Epithelial cell of esophagus (primary cell): ENCODE measurements around the gene WDR47.

Experiments
- DNase-seq: peaks from one replicate; pipeline ENCODE4 v3.0.0; 2010; ENCODE audit warnings: low read depth
- H3K4me3 ChIP-seq: 2 replicates; pipeline ENCODE4 v1.5.1; 2011; ENCODE audit warnings: mild to moderate bottlenecking, low read length, control low read depth
- TF ChIP-seq, protein P1 (sequence below): IDR thresholded peaks from 2 replicates; pipeline ENCODE4 v1.5.1; 2011; ENCODE audit warnings: low read depth, mild to moderate bottlenecking, low read length, control low read depth, inconsistent platforms; ENCODE audit not compliant: insufficient read depth; ENCODE audit errors: missing control alignments

Gene WDR47

DNA sequence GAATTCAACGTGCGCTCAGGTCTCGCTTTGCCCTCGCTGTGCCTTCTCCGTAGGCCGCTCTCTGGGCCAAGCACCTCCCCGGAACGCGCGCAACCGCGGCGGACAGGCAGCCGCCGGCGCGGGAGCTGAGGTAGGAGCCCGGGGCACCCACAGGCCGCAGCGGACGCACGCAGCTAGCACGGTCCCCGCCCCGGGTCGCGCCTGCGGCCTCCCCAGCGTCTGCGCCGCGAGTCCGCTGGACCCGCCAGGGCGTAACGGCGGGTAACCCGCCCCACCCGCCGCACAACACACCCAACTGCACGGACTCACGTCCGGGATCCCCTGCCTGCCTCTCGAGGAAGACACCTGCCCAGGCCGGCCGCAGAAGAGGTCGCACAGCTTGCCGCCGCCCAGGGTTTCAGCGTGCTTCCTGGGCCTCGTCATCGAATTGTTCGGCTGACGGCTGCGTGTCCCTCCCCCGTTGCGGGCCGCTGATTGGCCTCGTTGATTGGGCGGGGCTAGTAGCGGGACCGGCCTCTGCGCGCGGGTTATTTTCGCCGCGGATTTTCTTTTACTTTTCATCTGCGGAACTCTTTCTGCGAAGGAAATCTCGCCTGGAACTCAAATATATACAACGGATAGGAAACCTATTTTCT is 78.7 kb downstream of the WDR47 start, which contains the start of gene CLCC1:
Gene CLCC1, minus strand, starts transcription at position 433 of the 635 bp plus-strand sequence. CDS start 13,047 bp downstream, outside the sequence.
- peak; percentile 96 for DNase-seq
- TF ChIP-seq, protein P1, sequence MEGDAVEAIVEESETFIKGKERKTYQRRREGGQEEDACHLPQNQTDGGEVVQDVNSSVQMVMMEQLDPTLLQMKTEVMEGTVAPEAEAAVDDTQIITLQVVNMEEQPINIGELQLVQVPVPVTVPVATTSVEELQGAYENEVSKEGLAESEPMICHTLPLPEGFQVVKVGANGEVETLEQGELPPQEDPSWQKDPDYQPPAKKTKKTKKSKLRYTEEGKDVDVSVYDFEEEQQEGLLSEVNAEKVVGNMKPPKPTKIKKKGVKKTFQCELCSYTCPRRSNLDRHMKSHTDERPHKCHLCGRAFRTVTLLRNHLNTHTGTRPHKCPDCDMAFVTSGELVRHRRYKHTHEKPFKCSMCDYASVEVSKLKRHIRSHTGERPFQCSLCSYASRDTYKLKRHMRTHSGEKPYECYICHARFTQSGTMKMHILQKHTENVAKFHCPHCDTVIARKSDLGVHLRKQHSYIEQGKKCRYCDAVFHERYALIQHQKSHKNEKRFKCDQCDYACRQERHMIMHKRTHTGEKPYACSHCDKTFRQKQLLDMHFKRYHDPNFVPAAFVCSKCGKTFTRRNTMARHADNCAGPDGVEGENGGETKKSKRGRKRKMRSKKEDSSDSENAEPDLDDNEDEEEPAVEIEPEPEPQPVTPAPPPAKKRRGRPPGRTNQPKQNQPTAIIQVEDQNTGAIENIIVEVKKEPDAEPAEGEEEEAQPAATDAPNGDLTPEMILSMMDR = no peak
- peak within 1 kb of the TSS; percentile 69 for H3K4me3 ChIP-seq

DNA sequence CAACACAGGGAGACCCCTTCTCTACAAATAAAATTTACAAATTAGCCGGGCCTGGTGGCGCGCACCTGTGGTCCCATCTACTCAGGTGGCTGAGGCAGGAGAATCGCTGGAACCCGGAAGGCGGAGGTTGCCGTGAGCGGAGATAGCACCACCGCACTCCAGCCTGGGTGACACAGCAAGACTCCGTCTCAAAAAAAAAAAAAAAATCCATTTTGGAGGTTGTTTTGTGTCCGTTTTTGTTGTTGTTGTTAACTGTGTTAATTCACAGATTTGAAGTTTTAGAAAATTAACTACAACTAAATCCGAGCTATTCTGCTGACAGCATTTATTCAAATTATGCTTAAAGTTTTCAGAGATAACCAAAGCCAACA is 79.2 kb downstream of the WDR47 start:
- H3K4me3 ChIP-seq = peak overlapping the region; percentile 69

DNA sequence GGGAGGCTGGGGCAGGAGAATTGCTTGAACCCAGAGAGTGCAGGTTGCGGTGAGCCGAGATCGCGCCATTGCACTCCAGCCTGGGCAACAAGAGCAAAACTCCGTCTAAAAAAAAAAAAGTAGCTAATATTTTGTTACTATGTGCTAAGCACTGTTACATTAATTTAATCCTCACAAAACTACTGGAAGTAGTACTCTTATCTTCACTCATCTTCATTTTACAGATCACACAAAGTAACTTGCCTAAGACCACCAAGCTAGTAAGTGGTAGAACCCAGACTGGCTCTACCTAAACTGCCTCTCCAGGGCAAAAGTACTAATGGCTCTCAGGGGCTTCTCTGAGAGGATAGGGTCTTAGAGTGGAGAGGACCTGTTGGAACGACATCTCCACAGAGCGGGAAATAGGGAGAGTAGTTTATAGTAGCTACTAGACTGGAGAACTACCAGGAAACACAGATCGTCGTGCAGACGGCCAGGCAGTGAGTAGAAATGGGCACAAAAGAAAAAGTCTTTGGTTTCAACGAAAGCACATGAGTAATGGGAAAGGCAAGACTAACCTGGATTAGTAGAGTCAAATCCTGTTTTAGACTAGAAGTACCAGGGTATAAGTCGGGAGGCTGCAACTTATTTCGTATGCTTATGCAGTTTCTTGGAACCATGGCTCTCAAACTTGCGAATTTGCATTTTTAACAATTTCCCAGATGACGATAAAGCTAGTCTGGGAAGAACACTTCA is 80.0 kb downstream of the WDR47 start:
- DNase-seq = no peak
- peak overlapping the region; percentile 69 for H3K4me3 ChIP-seq
- TF ChIP-seq, protein P1 = no peak

More for the DNA sequence above, 79.2 kb downstream of the WDR47 start:
- DNase-seq = peak; percentile 40
- TF ChIP-seq, protein P1 = no peak

DNA sequence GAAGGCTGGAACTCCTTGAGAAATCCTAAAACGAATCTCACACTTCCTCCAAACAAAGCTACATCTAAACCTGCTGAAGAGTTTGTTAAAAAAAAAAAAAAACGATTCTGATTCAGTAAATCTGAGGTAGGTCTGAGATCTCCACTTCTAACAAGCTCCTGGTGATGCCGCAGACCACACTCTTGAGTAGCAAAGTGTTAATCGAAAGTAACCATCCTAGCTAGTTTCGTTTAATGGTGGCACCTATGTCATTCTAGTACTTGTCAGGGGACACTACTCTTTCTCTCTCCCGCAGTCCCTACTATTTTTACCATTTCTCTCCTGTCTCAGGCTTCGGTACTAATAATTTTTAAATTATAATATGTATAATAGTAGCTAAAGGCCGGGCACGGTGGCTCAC is 80.7 kb downstream of the WDR47 start:
- DNase-seq = no peak
- no peak overlapping the region for H3K4me3 ChIP-seq
- TF ChIP-seq, protein P1 = no peak

DNA sequence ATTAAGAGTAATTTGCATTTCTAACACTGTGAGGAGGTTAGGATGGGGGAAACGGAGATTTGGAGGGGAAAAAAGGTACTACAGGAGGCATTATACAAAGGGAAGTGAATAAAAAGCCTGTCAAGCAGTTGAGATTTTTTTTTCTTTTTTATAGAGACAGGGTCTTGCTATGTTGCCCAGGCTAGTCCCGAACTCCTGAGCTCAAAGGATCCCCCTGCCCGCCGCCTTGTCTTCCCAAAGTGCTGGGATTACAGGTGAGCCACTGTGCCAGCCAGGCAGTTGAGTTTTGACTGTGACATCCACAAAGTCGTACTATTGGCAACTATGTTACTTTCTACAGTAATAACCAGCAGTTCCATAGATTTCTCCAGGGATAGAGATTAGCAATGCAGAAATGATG is 81.2 kb downstream of the WDR47 start:
- TF ChIP-seq, protein P1 = no peak
- DNase-seq = no peak

DNA sequence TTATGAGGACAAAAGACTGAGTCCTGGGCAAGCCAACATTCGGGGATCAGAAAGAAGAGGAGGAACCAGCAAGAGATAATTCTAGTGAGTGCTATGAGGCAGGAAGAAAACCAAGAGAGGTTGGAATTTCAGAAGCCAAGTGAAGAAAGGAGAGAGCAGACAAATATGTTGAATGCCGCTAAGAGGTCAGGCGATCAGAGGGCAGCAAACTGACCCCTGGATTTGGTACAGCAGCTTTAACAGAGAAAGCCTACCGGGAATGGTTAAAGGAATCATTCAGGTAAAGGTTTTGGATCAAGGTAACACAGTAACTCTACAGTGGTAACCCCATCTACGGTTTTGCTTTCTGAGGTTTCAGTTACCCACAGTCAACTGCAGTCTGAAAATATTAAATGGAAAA is 84.0 kb downstream of the WDR47 start:
- TF ChIP-seq, protein P1 = no peak
- no peak overlapping the region for H3K4me3 ChIP-seq
- no peak for DNase-seq

More for the DNA sequence above, 81.2 kb downstream of the WDR47 start:
- H3K4me3 ChIP-seq = no peak overlapping the region
